Ascending aorta (tissue), 2 donors: ENCODE data around the gene SLC43A1. TPM values are rescaled to one million over a fixed set of nuclear protein-coding genes. Genes with fewer than 3 reads are reported as not detected.

Source experiments
- DNase-seq, 2 donors: peaks; one replicate each; pipeline ENCODE4 v3.0.0-alpha.2; 2019; ENCODE audit warnings: low spot score in 2 of 2
- H3K27ac ChIP-seq, 2 donors: fragments of 200-600 bp; sonication (generic); one replicate each; pipeline ENCODE4 v1.5.1; 2016 to 2017; ENCODE audit warnings: mild to moderate bottlenecking in 1 of 2
- H3K27me3 ChIP-seq: fragments of 200-600 bp; sonication (generic); one replicate; pipeline ENCODE4 v1.5.1; 2017
- H3K36me3 ChIP-seq, 2 donors: fragments of 200-600 bp; sonication (generic); one replicate each; pipeline ENCODE4 v1.5.1; 2016
- H3K4me1 ChIP-seq, 2 donors: fragments of 200-600 bp; sonication (generic); one replicate each; pipeline ENCODE4 v1.5.1; 2016 to 2017; ENCODE audit warnings: mild to moderate bottlenecking in 1 of 2
- H3K4me3 ChIP-seq, 2 donors: fragments of 200-600 bp; sonication (generic); one replicate each; pipeline ENCODE4 v1.5.1; 2016 to 2017; ENCODE audit warnings: mild to moderate bottlenecking in 1 of 2
- H3K9me3 ChIP-seq, 2 donors: fragments of 200-600 bp; sonication (generic); one replicate each; pipeline ENCODE4 v1.5.1; 2016
- intact Hi-C: fragments of 100-400 bp; cut with DNase I; formaldehyde crosslinking; loops from one replicate; pipeline ENCODE4 v1.15.1; 2023
- total RNA-seq: library from RNA; depleted of rRNA; stranded (reverse); fragments of >200 nt; gene quantifications from one replicate; pipeline ENCODE4 v1.1.0, GENCODE V29; 2016
- TF ChIP-seq, protein P1 (sequence below), 3 experiments: fragments of 200-600 bp in 2 of 3; fragments of 450-650 bp in 1 of 3; sonication (generic) in 2 of 3; IDR thresholded peaks; one replicate each; pipeline ENCODE4 v1.5.1; 2016 to 2019; ENCODE audit warnings: antibody characterized with exemption in 3 of 3, mild to moderate bottlenecking in 1 of 3, moderate library complexity in 1 of 3

Gene SLC43A1
- total RNA-seq, 1 donor from 2014 or later = 18.4 TPM

DNA sequence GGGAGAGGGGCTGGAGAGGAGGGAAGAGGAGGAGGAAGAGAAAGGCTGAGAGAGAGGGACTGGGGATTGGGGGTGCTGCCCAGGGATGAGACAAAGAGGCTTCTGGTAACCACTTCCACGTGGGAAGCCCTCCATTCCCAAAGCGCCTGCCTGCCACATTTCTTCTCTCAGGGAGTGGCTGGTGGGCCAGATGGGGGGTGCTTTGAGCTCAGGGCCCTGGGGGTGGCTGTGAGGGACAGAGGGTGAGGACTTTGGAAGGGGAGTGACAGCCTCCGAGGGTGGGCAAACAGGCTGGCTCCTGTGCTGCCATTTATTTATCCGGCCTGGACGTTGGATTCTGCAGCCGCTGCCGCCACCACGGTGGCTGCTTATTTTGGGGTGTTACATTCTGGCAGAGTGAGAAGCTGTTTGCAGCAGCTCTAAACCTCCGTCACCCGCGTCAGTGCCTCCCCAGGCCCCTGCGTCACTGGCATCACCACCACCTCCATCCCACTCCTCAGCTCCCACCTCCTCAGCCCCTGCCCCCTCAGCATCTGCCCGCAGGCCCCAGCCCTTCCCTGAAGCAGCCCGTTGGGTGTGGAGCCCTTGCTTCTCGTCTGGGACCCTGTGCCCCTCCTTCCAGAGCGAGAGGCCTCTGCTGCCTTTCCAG lies 53.5 kb downstream of the SLC43A1 start:
- Histone ChIP-seq H3K27me3 (peaks cover 28% of the 10 kb centered on the region), H3K4me3 (no peak overlapping the region), H3K9me3 (no peaks in the 10 kb centered on the region), H3K36me3 (no peaks in the 10 kb centered on the region), H3K4me1 (peaks cover 16 to 32% of the 10 kb centered on the region in 2 donors), H3K27ac (no peak overlapping the region)
- intact Hi-C loops = no loop called here
- DNase-seq = no peak
- TF ChIP-seq, protein P1, sequence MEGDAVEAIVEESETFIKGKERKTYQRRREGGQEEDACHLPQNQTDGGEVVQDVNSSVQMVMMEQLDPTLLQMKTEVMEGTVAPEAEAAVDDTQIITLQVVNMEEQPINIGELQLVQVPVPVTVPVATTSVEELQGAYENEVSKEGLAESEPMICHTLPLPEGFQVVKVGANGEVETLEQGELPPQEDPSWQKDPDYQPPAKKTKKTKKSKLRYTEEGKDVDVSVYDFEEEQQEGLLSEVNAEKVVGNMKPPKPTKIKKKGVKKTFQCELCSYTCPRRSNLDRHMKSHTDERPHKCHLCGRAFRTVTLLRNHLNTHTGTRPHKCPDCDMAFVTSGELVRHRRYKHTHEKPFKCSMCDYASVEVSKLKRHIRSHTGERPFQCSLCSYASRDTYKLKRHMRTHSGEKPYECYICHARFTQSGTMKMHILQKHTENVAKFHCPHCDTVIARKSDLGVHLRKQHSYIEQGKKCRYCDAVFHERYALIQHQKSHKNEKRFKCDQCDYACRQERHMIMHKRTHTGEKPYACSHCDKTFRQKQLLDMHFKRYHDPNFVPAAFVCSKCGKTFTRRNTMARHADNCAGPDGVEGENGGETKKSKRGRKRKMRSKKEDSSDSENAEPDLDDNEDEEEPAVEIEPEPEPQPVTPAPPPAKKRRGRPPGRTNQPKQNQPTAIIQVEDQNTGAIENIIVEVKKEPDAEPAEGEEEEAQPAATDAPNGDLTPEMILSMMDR (IDR thresholded peaks at IDR 0.05) = no peak

DNA sequence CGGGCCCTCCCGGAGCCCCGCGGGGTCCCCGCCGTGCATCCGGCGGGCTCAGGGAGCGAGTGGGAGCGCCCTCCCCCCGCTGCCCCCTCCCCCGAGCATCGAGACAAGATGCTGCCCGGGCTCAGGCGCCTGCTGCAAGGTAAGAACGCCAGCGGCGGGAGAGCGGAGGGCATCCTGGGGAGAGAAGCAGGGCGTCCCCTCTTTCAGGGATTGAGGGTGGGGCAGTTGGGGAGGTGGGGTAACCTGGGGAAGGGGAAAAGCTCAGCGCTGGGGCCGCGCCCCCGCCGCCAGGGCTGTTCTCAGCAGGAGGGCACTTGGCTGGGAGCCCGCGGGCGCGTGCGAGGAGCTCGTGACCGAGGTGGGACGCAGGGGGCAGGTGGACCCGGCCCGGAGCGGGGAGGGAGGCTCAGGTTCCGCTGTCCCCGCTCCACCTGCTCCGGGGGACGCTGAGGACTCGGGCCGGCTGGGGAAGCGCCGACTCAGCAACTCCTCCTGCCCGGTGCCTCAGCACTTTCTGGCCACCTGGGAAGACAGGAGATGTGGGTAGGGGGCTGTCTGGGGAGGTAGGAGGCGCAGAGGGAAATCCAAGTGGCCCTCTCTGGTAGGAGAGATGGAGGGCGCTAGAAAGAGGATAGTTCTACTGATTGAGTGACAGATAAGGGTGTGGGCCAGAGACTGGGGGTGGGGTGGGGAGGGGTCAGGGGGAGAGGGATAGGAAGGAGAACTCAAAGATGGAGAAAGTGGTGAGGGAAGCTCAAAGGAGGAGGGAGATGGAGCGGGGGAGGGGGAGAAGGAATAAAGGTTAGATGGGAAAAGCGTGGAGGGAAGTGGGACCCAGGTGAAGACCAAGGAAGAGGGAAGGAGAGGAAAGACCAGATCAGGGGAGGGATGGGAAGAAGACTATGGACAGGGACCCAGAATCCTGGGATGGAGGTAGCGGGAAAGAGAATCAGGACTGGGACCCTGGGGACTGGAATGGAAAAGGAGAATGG lies 54.4 kb downstream of the SLC43A1 start:
- TF ChIP-seq, protein P1 (IDR thresholded peaks at IDR 0.05) = no peak
- Histone ChIP-seq H3K27me3 (peaks cover 28% of the 10 kb centered on the region), H3K9me3 (no peaks in the 10 kb centered on the region), H3K4me1 (peaks cover 16 to 32% of the 10 kb centered on the region in 2 donors), H3K27ac (no peak overlapping the region), H3K4me3 (peak overlapping the region; percentile 53 to 55), H3K36me3 (no peaks in the 10 kb centered on the region)
- DNase-seq = no peak
- intact Hi-C loops = no loop called here

DNA sequence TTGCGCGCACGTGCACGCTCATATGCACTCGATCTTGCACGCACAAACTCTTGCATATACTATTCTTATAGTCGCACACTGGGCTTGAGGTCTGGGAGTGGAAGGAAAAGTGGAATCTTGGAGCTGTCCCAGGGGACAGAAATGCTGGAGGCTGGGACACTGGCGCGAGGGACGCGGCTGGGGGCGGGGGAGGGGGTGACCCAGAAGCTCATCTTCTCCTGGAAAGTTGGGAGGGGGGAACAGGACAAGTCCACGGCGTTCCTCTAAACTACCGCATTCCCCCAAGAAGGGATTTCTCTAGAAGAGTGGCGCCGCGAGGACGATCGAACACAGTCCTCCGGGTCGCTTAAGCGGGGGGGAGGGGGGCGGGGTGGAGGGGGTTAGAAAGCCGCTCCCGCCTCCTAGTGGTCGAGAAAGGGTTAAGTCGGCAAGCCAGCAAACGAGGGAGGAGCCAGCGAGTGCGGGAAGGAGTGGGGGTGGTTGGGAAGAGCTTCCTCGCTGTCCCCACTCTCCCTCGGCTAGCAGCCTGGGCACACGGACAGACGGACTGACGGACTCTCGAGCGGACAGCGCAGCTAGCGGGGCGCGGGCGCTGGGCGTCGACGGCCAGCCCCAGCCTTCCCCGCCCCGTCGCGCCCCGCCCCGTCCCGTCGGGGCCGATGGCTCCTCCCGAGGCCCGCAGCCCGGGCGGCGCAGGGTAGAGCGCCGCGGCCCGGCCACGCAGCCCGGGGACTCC lies 55.3 kb downstream of the SLC43A1 start, which contains the start of gene RTN4RL2:
RTN4RL2 (plus strand) TSS at position 507 of the 736 bp plus-strand sequence. CDS start 338 bp downstream, outside the sequence.
- Histone ChIP-seq H3K4me3 (peak within 1 kb of the TSS; percentile 53 to 55), H3K27ac (no peak within 1 kb of the TSS), H3K27me3 (peaks cover 28% of the 10 kb centered on the region), H3K9me3 (no peaks in the 10 kb centered on the region), H3K36me3 (no peaks in the 10 kb centered on the region), H3K4me1 (peaks cover 16 to 32% of the 10 kb centered on the region in 2 donors)
- DNase-seq = no peak
- intact Hi-C loops = no loop called here
- TF ChIP-seq, protein P1 (IDR thresholded peaks at IDR 0.05) = no peak

DNA sequence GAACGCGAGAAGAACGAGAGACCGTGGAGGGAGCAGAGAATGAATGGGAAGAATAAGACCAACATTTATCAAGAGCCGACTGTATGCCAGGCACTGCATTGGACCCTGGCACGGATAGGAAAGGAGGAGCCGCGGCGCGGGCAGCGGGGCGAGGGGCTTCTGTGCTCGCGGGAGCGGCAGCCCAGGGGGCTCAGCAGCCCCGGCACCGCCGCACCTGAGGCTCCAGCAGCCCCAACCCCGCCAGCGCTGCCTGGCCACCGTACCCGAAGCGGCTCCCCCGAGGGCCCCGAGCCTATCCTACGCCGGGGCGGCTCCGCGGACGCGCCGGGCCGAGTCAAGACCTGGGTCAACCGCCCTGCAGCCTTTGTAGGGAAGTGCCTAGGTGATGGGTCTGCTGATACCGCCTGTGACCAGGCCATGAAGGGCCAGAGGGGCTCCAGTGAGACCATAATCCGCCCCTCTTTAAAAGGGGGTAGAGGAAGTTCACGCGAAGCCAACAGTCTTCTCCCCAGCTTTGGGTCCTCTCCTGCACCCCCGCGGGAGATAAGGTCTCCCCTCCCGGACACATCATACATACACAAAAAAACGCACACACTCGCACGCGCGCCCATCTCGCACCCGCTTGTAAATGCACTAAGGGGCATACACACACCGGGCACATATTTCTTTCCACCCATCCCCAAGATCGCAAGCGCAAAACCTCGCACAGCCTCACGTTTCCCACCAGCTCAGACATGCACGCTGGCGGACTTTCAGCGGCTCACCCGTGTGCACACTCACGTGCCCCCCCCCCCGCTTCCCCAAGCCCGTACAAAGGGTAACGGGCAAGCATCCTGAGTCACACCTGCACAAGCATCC lies 56.1 kb downstream of the SLC43A1 start:
- H3K27ac ChIP-seq = no peak overlapping the region
- intact Hi-C loops = no loop called here
- peaks cover 28% of the 10 kb centered on the region for H3K27me3 ChIP-seq
- DNase-seq = no peak
- peaks cover 16 to 32% of the 10 kb centered on the region in 2 donors for H3K4me1 ChIP-seq
- H3K4me3 ChIP-seq = peak overlapping the region; percentile 53 to 55
- no peaks in the 10 kb centered on the region for H3K9me3 ChIP-seq
- H3K36me3 ChIP-seq = no peaks in the 10 kb centered on the region
- TF ChIP-seq, protein P1 (IDR thresholded peaks at IDR 0.05) = no peak
